ENCODE measurements around the gene PALD1.

The PALD1 gene

GRCh38 chr10:70478191-70479164, at the start of gene PALD1:
TSS of gene PALD1 (plus strand) at chr10:70478767. CDS start at chr10:70525952, 47,185 bp downstream.
- Histone ChIP-seq H3K27ac (ENCODE audit: low read depth, low read length) (no peak within 1 kb of the TSS), H3K4me3 (ENCODE audit: low read depth, low read length) (peak within 1 kb of the TSS; percentile 82), H3K36me3 (ENCODE audit: insufficient read depth, low read length) (no peaks in the 10 kb centered on the region), H3K27me3 (ENCODE audit: insufficient read depth, low read length) (peaks cover 12% of the 10 kb centered on the region), H3K79me2 (ENCODE audit: control insufficient read depth, insufficient read depth, low read length, unreplicated experiment) (no peaks in the 10 kb centered on the region), H3K4me1 (ENCODE audit: control insufficient read depth, insufficient read depth, low read length, unreplicated experiment) (peaks cover 7% of the 10 kb centered on the region), H2AFZ (ENCODE audit: low read length, unreplicated experiment) (peak within 1 kb of the TSS; percentile 96)

DNA sequence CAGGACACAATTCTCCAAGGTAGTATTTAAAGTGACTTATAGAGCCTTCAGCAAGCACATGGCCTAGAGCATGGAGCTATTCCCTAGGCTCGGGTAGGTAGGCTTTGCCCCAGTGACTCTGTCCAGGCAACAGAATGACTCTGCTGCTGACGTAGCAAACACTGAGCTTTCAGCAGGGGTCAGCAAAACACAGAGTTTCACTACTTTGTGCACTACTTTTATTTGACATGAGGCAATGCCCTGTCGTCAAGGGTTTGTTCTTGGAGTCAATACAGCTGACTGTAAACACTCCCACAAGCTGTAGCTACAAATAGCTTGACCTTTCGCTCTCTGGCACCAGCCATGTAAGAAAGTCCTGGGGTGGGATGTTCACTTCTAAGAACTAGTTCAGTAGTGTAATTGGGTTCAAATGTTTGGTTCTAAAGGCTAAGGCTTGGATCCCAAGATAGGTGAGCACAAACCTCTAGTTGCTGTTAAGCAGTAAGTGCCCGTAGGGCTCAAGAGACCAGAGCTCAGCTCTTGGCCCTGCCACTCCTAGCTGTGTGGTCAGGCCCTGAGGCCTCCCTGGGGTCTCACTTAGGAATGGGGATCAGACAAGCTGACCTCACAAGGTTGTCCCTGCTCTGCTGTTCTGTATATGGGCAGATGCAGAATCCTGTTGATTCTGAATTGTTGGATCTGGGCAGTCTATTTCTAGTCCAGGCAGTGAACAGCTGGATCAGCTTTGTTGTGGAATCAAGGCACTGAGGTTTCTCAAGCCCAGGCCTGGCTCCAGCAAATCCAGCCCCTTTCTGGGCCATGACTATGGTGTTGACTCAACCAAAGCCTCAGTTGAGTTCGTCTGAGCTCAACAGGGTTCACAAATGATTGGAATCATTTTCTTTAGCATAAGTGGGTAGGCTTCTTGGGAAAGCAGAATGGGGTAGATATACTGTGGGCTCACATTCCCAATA, 47.8 kb upstream of the PALD1 start:
- Histone ChIP-seq H3K4me1 (ENCODE audit: control insufficient read depth, insufficient read depth, low read length, unreplicated experiment) (peaks cover 11% of the 10 kb centered on the region), H3K27ac (ENCODE audit: low read depth, low read length) (no peak overlapping the region; the same call in 1 of the 2 replicates), H3K4me3 (ENCODE audit: low read depth, low read length) (no peak overlapping the region), H2AFZ (ENCODE audit: low read length, unreplicated experiment) (no peak overlapping the region), H3K79me2 (ENCODE audit: control insufficient read depth, insufficient read depth, low read length, unreplicated experiment) (no peaks in the 10 kb centered on the region), H3K27me3 (ENCODE audit: insufficient read depth, low read length) (no peaks in the 10 kb centered on the region), H3K36me3 (ENCODE audit: insufficient read depth, low read length) (0 out of 2 replicates have a peak, but pooled peaks cover 8% of the 10 kb centered on the region)

DNA sequence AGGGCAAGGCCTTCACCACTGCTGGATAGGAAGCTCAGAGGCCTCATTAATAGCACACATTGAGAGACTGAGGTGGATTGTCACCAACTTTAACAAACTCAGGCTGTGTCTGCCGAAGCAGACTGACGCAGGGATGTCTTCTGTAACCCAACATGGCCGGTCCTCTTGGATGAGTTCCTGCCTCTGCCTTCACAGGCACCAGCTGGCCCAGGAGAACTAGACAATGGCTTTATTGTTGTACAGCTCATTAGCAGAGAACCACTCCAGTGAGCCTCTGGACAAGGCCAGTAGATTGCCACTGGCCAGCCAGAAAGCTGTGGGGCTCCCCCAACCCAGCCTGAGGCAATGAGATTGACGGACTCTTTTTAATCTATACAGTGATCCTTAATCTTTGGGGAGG, 46.5 kb upstream of the PALD1 start:
- H3K79me2 ChIP-seq (ENCODE audit: control insufficient read depth, insufficient read depth, low read length, unreplicated experiment), result no peaks in the 10 kb centered on the region
- peaks cover 11% of the 10 kb centered on the region for H3K4me1 ChIP-seq (ENCODE audit: control insufficient read depth, insufficient read depth, low read length, unreplicated experiment)
- no peak overlapping the region for H3K4me3 ChIP-seq (ENCODE audit: low read depth, low read length)
- no peak overlapping the region for H2AFZ ChIP-seq (ENCODE audit: low read length, unreplicated experiment)
- H3K27ac ChIP-seq (ENCODE audit: low read depth, low read length), result no peak overlapping the region
- H3K27me3 ChIP-seq (ENCODE audit: insufficient read depth, low read length), result no peaks in the 10 kb centered on the region
- H3K36me3 ChIP-seq (ENCODE audit: insufficient read depth, low read length), result 0 out of 2 replicates have a peak, but pooled peaks cover 8% of the 10 kb centered on the region

GRCh38 chr10:70432561-70433263, 45.9 kb upstream of the PALD1 start:
- Histone ChIP-seq H3K27ac (ENCODE audit: low read depth, low read length) (no peak overlapping the region), H3K4me3 (ENCODE audit: low read depth, low read length) (no peak overlapping the region), H3K4me1 (ENCODE audit: control insufficient read depth, insufficient read depth, low read length, unreplicated experiment) (peaks cover 11% of the 10 kb centered on the region), H3K79me2 (ENCODE audit: control insufficient read depth, insufficient read depth, low read length, unreplicated experiment) (no peaks in the 10 kb centered on the region), H3K27me3 (ENCODE audit: insufficient read depth, low read length) (no peaks in the 10 kb centered on the region), H3K36me3 (ENCODE audit: insufficient read depth, low read length) (0 out of 2 replicates have a peak, but pooled peaks cover 8% of the 10 kb centered on the region), H2AFZ (ENCODE audit: low read length, unreplicated experiment) (no peak overlapping the region)

- peaks cover 7% of the 10 kb centered on the region; the same call in 1 of the 2 replicates for H3K27me3 ChIP-seq (ENCODE audit: insufficient read depth, low read length)
- H3K36me3 ChIP-seq (ENCODE audit: insufficient read depth, low read length), result 0 out of 2 replicates have a peak, but pooled peaks cover 2% of the 10 kb centered on the region
- H2AFZ ChIP-seq (ENCODE audit: low read length, unreplicated experiment), result no peak overlapping the region
- H3K27ac ChIP-seq (ENCODE audit: low read depth, low read length), result peak overlapping the region; percentile 40
- H3K79me2 ChIP-seq (ENCODE audit: control insufficient read depth, insufficient read depth, low read length, unreplicated experiment), result no peaks in the 10 kb centered on the region
- no peak overlapping the region for H3K4me3 ChIP-seq (ENCODE audit: low read depth, low read length)
- H3K4me1 ChIP-seq (ENCODE audit: control insufficient read depth, insufficient read depth, low read length, unreplicated experiment), result peaks cover 11% of the 10 kb centered on the region
Observed at GRCh38 chr10:70433581-70434280, 44.8 kb upstream of the PALD1 start.

DNA sequence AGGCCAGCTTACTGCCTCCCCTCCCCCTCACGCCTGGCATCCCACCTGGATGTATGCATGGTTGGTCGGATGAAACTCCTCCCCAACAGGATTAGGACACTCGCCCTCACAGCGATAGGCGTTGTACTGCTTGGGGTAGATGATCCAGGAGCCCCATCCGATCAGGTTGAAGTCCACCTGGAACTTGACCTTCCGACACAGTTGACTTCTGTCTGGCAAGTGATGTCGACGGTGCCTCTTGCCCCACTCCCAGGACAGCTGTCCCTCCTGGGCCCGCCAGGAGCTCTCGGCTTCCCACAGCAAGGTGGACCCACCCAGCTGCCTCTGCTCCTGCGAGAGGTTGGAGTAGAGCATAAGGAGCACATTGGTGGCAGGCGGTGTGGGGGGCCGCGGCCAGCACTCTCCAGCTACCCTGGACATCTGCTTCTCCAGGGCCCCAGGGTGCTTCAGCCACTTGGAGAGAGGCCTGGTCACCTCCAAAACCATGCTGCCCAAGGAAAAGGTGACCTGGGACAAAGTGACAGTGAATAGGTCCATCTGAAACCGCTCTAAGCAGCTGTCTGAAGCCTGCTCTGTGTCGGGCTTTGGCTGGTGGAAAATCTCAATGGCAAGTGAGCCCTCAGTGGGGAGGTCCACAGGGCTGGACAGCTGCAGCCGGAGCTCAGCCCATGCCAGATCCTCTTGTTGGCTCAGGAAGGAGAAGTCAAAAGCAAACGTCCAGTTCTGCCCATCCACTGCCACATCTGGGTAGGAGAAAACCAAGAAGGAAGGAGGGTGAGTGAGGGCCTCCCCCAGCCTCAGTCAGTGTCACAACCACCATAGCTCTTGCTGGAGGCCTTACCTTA, 43.1 kb upstream of the PALD1 start:
- Histone ChIP-seq H3K27me3 (ENCODE audit: insufficient read depth, low read length) (peaks cover 23% of the 10 kb centered on the region), H3K27ac (ENCODE audit: low read depth, low read length) (no peak overlapping the region), H3K36me3 (ENCODE audit: insufficient read depth, low read length) (no peaks in the 10 kb centered on the region), H3K4me1 (ENCODE audit: control insufficient read depth, insufficient read depth, low read length, unreplicated experiment) (peaks cover 11% of the 10 kb centered on the region), H3K4me3 (ENCODE audit: low read depth, low read length) (no peak overlapping the region), H3K79me2 (ENCODE audit: control insufficient read depth, insufficient read depth, low read length, unreplicated experiment) (no peaks in the 10 kb centered on the region), H2AFZ (ENCODE audit: low read length, unreplicated experiment) (no peak overlapping the region)

- Histone ChIP-seq H3K36me3 (ENCODE audit: insufficient read depth, low read length) (no peaks in the 10 kb centered on the region), H3K4me3 (ENCODE audit: low read depth, low read length) (no peak overlapping the region), H3K4me1 (ENCODE audit: control insufficient read depth, insufficient read depth, low read length, unreplicated experiment) (peaks cover 11% of the 10 kb centered on the region), H3K79me2 (ENCODE audit: control insufficient read depth, insufficient read depth, low read length, unreplicated experiment) (no peaks in the 10 kb centered on the region), H3K27me3 (ENCODE audit: insufficient read depth, low read length) (peaks cover 46% of the 10 kb centered on the region), H2AFZ (ENCODE audit: low read length, unreplicated experiment) (no peak overlapping the region), H3K27ac (ENCODE audit: low read depth, low read length) (no peak overlapping the region)
Observed at GRCh38 chr10:70437721-70438120, 40.8 kb upstream of the PALD1 start.

DNA sequence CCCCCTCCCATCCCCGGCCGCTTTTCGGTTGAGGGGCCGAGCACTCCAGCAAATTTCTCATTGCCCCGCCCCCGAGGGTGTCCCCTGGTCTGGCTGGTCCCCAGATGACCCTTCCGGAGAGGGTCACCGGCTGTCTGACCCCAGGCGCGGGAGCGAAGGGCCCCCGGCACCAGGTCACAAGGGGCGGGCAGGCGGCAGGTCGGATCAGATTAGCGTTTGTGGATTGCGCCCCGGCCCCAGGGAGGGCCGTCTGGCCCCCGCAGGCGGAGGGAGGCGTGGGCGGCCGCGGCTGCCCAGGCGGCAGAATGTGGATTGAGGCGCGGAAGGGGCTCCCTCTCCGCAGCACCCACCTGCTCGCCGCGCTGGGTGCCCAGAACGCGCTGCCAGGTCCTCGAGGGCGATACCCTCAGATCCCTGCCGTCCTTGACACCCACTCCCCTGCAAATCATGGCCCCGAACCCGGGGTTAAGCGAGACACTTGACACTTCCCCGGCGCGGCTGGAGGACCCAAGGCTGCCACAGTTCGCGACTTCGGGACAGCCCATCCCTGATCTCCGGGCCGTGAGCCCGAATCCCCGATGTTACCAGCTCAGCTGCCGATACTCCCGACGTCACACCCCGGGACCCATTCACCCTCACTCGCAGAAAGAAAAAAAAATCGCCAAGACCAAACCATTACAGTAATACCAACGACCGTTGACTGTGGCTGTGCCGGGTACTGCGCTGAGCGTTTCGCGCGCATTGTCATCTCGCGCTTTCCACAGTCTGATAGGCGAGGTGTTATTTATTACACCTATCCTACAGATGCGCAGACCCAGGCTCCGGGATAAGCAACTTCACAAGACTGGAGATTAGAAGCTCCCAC, 38.0 kb upstream of the PALD1 start:
- Histone ChIP-seq H3K4me1 (ENCODE audit: control insufficient read depth, insufficient read depth, low read length, unreplicated experiment) (no peaks in the 10 kb centered on the region), H3K36me3 (ENCODE audit: insufficient read depth, low read length) (no peaks in the 10 kb centered on the region), H2AFZ (ENCODE audit: low read length, unreplicated experiment) (no peak overlapping the region), H3K79me2 (ENCODE audit: control insufficient read depth, insufficient read depth, low read length, unreplicated experiment) (no peaks in the 10 kb centered on the region), H3K27me3 (ENCODE audit: insufficient read depth, low read length) (peaks cover 47% of the 10 kb centered on the region), H3K4me3 (ENCODE audit: low read depth, low read length) (peak overlapping the region; percentile 57), H3K27ac (ENCODE audit: low read depth, low read length) (no peak overlapping the region)

All from ACC112 (cell line).